Measurements from ENCODE around the gene MSI2.
A peak's percentile ranks its signal among the peaks of the same experiment; 100 is the strongest.
"Not testable (repeated sequence)": the region's sequence is repeated elsewhere in the genome, so short reads cannot be mapped to it uniquely, and the experiment has no call there.

Gene MSI2

DNA sequence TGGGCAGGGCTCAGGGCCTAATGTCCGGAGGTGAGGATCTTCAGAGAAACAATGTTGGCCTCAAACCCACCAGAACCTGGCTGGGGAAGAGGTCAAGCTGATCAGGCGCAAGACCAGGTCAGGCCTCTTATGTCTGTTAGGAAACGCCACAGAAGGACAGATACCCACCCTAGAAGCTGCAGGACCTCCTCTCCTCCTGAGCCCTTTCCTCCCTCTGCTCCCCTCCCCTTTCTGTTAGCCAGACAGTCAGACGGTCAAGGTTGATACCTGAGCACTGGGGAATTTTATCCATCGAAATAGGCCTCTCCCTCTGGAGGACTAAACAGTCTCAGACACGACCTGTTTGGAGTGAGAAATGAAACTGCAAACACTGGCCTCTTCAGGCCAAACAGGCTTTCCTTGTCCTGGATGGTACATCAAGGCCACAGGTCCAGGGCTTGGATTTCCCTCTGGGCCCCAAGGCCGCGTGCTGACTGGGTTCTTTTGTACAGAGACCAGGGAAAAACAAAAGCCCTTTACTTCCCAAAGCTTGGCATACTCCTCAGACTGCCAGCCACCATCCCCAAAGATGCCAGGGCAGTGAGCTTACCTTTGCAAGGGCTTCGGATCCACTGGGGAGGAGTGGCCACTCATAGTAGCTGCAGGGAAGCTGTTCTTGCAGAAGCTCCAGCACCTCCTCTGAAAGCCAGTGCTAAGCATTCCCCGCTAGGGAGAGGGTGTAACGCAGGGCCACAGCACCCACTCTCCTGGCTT is 353.0 kb downstream of the MSI2 start:
- DNase-seq = no peak

DNA sequence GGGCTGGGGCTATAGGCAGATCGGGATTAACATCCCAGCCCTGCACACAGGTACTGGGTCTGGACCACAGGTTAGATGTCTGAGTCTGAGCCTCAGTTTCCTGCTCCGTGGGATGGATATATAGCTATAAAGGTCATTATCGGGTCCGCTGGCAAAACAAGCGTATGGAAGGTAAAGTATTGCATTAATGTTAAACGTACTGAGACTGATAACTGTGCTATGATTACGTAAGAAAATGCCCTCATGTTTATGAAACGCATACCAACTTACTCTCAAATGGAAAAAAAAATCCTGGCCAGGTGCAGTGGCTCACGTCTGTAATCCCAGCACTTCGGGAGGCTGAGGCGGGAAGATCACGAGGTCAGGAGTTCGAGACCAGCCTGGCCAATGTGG is 353.6 kb downstream of the MSI2 start:
- DNase-seq = no peak

DNA sequence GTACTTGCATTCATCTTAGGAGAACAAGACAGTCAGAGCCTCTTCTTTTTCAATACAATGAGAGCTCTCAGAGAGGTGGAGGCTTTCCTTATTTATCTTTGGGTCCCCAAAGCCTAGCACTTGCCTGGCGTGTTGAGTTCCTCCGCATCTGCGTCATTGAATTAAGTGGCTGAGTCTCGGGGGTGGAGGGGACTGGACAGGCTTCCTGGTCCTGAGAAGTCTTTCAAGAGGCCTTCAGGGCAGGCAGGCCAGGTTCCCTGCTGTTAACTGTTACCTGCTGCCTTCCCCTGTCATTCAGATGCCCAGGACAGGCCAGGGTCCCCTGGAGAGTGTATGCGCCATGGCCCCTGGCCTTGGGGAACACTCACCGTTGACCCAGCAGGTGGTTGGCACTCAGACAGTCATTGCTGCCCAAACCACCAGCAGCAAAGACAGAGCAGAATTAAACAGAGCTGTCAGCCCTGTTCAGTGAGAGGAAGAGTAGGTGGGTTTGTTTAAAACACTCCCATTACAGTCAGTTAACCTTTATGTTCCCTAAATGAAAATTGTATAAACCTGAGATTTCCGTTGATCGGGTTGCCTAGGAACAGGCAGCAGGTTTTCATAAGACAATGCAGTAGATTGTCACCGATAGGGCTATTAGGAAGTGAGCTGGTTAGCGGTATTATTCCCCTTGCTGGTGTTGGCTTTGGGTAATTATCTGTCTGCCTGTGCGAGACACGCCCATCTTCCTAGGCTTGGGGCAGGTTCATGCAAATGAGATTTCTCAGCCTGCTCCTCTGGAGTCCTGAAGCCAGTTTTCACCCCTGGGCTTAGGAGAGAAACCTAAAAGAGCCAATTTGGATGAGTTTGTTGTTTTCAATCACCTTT is 356.1 kb downstream of the MSI2 start:
- no peak for DNase-seq

DNA sequence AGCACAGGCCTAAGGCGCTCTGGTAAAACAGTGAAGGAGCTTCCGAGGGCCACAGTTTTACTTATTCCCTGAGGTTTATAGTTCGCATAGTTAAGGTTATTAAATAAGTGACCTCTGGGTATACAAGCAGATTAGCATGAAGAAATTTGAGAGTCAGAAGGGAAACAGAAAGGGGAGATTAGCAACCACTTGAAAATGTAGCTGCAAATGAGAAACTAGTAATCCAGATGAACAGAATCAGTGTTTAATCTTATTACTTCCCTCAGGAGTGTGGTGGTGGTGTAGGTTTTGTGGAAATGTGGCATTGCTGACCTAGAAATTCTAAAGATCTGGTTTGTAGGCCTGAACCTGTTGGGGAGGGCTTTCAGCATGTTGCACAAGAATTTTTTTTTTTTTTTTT is 358.4 kb downstream of the MSI2 start:
- no peak for DNase-seq

DNA sequence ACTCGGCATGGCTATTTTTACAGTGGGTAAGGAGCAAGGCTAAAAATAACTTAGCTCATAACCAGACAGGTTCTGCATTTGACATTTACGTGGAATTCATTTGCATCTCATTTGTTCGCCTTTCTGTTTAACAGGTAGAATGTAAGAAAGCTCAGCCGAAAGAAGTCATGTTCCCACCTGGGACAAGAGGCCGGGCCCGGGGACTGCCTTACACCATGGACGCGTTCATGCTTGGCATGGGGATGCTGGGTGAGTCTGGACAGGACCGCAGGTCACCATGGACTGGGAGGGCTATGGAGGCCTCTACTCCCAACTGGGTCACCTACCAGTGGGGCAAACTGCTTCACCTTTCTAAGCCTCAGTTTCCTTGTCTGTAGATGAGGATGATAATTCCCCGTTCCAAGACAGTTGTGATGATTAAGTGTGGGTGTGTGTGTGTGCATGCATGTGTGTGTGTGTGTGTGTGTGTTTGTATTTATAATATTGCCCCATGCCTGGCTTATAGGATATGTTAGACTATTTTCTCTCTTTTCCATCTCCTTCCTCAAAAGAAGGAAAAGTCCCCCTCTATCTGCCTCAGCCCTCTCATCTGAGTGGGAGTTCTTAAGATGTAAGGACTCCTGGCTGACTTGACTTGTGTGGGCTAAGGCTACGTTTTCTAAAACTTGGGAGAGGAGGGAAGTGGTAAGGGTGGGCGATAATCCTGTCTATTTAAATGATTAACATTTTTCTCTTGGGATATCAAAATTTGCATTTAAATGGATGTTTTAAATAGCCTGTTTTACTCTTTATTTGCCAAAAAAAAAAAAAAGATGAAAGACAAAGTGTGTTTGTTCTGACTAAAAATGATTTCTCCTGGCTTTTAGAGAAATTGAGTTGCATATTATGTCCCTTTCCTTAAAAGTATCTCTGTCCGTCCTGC is 359.8 kb downstream of the MSI2 start:
- DNase-seq = no peak

DNA sequence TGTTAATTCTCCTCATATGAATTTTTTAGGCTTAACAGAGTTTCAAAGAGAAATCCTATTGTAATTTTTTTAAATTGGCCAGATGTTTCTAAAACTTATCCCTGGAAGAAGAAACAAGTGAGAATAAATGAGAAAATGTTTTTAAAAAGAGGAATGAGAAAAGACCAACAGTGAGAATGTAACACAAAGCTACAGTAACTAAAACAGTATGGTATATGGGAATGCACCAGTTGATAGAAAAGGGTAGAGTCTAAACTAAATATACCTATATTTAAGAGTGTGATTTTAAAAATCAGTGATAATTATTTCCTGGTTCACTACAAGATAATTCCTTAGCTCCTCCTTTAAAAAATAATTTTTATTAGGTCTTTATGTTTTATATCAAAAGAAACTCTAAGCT is 360.9 kb downstream of the MSI2 start:
- DNase-seq = no peak

DNA sequence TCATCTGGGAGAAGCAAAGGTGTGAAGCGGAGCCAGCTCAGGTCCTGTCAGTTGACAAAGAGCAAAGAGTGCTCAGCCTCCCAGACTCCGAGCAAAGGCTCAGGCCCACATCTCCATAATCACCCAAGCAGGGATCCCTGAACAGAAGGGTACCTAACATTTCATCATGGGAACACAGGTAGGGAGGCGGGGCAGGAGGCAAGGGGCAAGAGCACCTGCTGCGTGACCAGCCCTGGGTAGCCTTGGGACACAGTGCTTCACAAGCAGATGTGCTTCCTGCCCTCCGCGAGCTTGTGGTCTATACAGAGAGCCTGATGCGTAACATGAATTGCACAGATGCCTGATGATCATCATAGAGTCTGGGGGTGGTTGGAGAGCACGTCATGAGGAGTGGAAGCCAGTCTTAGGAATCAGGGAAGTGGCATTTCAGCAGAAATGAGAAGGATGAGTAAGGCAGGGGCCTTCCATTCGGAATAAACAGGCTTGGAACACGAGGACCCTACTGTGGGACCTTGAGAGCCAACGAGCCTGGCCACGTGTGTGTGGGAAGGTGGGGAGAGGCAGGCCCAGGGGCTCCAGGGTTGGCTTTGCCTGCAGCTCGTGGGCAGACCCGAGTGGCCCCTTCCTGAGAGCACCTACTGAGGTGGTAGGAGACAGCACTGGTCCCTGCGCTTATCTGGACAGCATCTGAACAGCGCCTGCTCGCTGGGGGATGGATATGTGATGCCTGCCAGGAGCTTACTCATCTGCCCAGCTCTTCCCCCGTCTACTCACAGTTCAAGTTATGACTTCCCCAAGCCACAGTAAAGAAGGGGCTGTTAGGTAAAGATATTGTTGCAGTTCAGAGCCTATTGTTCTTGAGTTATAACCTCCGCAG is 363.0 kb downstream of the MSI2 start:
- no peak for DNase-seq

DNA sequence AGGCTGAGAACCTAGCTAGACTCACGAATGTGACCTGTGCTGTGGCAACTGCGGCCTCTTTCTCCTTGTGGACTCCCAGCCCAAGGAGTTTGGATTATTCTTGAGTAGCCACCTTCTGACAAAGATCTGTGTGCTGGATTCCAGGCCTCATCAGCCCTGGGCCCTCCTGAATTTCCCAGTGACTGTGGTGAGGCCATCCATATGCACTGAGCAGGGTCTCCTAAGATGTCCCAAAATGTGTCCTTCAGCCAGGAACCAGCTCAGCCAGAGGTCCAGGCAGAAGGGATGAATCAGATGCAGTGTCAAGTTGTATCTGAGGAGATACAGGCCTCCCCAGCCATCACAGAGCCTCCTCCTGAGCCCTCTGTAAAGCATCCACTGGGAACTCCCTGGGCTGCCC is 364.3 kb downstream of the MSI2 start:
- DNase-seq = no peak

DNA sequence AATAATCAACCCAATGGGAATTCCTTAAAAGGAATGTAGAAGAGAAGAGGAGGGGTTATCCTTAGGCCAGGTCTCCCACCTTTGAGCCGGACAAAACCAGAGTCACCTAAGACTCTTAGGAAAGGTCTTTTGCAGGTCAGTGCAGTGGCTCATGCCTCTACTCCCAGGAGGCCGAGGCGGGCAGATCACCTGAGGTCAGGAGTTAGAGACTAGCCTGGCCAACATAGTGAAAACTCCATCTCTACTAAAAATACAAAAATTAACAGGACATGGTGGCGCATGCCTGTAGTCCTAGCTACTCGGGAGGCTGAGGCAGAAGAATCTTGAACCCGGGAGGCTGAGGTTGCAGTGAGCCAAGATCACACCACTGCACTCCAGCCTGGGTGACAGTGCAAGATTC is 365.5 kb downstream of the MSI2 start:
- not testable (repeated sequence) for DNase-seq

DNA sequence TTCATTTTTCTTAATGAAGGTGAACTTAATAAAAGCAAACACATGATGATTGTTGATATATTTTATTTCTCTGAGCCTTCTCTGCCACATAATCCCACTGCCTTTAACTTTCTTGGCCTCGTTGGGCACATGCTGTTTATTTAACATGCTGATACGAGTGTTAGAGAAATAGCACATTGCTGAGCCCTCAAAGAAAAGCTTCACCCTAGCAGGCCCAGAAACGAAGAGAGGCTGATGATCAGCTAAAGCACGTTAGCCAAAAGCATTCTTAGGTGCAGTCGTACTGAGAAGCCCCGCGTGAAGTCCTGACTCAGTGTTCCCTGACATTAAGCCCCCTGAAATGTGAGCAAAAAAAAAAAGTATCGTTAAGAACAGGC is 366.0 kb downstream of the MSI2 start:
- DNase-seq = no peak

DNA sequence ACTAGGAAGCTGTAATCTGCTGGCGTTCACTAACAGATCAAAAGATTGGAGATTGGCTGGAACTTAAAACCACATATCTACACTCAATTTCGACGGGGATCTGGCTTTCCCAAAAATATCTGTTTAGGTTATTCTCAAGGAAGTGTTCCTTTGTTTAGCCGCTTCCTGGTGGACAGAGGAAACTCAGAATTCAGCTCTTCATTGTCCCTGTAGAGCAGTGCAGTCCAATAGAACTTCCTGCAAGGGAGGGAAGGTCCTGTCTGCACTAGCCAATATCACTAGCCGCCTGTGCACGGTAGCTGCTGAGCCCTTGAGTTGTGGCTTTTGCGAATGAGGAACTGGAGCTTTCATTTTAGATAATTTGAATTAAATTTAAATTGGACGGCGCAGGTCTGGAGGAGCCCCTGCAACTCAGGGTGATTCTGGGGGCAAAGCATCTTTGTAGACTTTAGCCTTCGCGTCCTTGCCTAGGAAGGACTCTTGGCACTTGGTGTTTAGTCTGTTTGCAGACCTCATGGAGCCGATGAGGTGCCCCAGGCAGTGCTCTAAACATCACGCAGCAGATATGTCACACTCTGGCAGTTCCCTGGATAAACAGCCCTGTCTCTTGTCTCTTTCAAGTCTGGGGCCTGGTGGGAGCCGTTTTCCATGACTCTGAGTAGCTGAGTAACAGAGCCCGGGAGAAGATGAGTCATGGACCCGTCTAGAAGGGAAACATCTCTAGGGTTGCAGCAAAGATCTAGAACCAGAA is 366.5 kb downstream of the MSI2 start:
- DNase-seq = peak; percentile 36

DNA sequence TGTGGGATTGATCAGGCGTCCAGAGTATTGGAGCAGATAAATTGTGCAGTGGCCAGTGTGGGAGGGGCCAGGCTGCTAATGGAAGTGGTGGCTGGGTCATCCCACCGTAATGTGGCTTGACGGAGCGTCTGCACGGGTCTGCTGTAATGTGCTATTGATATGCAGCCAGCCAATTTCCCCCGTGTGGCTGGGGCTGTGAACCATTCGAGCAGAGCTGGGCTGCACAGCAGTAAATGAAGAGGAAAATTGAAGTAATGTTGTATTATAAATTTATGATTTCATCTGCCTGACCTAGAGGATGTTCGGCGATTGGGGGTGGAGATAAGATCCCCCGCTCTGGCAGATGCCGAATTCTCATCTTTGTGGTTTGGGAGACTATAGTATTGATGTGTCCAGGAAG is 367.3 kb downstream of the MSI2 start:
- DNase-seq = no peak

DNA sequence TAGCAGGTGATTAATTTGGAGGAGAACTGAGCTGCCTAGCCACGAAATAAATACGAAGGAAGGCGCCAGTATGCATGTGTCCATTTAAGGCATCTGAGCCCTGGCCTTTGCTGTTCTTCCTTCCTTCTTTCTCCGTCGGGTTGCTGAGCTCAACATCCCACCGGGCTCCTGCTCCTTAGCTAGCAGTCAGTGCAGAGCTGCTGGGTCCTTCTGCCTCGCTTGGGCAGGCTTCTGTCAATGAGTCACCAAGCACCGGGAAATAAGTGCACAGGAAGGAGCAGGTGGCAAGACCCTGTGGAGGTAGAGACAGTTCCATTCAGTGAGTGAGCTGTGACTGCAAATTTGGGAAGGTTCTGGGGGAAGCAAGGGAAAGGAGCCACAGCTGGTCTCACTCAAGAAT is 368.1 kb downstream of the MSI2 start:
- DNase-seq = peak; percentile 23

DNA sequence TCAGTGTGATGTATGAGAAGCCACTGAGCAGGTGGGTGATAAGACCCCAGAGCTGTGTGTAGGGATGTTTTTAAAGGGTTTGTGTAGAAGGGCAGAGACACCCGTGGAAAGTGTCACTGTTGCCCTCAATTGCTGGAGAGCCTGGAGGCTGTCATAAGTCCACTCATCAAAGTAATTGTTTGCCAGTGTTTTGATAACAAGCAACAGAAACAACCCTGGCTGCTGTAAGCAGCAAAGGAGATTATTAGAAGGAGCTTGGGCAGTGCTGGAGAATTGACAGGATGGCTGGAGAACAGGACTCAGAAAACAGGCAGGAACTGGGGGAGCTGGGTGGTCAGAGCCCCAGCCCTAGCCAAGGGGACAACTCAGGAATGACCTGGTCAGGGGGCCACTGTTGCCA is 369.2 kb downstream of the MSI2 start:
- no peak for DNase-seq

DNA sequence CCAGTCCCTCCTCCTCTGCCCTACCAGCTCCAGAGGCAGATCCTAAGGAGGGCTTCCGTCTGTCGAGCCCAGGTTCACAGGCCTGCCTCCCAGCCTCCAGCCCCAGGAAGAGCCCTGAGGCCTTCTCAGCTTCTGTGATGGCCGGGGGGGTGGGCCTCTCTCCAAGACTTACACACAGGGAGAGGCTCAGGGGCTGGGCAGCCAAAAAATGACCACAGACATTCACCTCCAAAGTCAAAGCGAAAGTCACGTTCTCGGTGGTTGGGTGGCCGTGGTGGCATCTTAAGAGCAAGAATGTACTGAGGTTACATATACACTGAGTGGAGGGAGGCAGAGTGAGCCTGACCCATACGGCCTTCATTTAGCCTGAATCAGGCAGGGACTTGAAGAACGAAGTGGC is 369.6 kb downstream of the MSI2 start:
- no peak for DNase-seq

DNA sequence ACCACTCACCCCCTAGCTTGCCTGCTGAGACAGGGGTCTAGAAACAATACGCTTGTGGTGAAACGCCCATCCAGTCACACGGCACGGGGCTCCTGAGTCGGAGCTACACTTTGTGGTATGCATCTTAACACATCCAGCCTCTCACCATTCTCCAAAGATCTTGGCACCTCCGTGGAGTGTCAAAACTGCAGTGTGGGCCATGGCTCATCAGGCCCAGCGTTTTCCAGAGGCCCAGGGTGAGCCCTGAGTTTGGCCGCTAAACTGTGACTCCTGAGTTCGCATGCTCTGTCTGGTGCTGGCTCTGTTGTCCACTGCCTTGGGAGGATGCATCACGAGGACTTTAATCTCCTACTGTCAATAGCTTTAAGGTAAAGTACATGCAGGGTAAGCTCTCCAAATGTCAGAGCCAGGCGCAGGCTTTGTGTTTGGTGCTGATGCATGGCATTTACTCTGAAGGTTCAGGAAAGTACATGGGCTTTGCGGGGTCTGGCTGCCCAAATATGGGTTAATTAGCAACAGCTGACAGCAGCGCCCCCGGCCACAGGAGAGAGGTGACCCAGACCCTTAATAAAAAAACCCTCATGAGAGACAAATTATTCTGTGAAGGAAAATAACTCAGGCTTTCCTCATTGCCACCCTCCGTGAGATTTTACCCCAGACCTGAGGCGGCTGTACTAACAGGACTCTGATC is 370.3 kb downstream of the MSI2 start:
- no peak for DNase-seq

DNA sequence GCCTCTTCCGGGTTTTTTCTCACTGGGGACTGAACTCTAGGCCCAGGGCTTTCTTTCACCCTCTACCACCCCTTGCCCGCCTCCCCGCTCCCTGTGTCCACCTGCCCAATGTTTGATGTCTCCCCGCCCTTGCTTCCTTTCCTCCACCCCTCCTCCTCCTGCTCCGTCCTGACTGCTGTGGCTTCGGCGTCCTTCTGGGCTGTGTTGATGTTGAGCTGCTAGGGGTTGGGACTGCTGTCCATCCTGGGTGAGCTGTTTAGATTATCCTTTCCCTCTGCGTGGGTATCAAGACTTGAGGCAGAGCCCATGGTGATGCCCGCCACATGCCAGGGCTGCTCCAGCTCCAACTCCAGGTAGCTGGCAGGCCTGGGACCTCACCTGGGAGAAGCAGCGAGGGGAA is 371.3 kb downstream of the MSI2 start:
- DNase-seq = no peak

DNA sequence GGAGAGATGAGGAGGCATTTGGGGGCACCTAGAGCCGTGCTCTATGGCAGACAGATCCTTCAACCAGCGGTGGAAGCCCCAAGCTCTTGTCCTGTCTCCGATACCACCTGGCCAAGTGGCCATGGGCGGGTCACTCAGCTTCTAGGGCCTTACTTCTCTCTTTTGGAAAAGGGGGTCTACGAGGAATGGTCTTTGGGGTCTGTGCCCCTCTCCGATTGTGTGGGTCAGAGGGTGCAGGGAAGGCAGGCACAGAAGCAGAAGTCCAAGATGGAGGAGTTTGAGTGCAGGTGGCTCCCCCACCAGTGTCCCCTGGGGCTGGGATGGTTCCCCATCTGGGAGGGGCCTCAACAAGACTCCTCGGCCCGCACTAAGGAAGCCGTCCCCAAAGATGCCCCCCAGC is 372.1 kb downstream of the MSI2 start:
- no peak for DNase-seq

DNA sequence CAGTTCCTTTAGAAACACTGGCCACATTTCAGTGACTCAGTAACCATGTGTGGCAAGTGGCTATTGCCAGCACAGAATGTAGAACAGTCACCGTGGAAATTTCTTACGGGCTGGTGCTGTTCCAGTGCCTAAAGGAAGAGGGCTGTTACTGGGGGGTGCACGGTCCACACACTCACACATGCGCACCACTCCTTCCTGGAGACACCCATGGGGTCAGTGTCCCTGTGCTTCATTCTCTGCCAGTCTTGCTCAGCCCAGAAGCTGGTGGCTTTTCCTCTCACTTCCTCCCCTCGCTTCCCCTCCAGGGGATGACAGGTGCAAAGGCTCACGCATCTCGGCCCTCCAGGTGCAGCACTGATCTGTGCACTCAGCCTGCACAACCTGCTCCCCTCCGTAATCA is 373.1 kb downstream of the MSI2 start:
- DNase-seq = no peak

DNA sequence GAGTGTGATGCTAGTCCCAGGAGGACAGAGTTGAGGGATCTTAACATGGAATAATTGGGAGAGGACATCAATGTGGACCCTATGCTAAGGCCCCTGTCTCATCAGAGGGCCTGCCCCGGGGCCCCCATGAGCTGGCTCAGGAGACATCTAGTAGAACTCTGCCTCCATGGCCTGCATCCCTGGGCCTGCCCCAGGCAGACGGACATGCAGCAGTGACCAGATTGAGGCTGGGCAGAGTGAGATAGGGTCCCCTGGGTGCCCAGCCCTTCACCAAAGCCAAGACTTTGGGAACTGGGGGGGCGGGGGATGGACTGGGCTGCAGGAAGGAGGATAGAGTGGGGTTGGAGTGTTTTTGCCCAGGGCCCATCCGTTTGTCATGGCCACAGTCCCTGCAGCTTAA is 373.6 kb downstream of the MSI2 start:
- DNase-seq = no peak

DNA sequence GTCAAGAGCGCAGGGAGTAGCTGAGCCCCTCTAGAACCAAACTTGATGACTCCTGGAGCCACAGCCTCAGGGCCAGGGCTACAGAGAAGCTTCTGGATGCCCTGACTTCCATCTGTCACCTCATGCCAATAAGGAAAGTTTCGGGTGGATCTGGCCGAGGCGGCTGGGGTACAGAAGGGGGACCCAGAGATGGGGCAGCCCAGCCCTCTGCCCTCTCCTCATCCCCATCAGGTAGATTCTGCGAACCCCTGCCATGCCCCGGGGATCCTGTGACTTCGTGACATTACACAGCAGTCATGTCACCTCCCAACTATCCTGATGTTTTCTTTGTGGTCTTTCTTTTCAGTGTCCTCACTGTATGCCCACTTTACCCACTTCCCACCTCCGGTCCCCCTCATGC is 374.4 kb downstream of the MSI2 start:
- DNase-seq = no peak
